GDM1 (cell line): ENCODE results near the gene TMEM272.

Experiments
- DNase-seq: peaks from one replicate; lab custom pipeline; 2025; lab: John Stamatoyannopoulos, UW

TMEM272 gene

GRCh38 chr13:51780099-51780498 lies 64.9 kb downstream of the TMEM272 start:
- DNase-seq = no peak

DNA sequence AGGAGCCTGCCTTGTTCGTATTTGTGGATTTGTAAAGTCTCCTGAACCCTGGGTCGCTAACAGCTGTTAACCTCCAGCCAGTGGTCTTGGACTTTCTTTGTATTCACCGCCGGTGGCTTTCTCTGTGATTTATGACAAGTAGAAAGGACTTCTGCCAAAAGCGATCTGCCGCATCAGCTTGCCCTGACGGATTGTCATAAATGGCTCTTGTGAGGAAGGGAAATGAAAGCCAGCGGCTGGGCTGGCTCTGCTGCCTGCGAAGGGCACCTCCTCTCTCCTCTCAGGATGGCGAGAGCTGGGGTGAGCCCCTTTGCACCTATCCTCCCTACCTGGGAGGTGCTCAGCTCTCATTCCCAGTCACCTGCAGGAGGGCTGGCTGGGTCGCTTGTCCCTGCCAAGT lies 66.6 kb downstream of the TMEM272 start:
- DNase-seq = no peak

GRCh38 chr13:51777921-51778320 lies 67.1 kb downstream of the TMEM272 start:
- no peak for DNase-seq

DNA sequence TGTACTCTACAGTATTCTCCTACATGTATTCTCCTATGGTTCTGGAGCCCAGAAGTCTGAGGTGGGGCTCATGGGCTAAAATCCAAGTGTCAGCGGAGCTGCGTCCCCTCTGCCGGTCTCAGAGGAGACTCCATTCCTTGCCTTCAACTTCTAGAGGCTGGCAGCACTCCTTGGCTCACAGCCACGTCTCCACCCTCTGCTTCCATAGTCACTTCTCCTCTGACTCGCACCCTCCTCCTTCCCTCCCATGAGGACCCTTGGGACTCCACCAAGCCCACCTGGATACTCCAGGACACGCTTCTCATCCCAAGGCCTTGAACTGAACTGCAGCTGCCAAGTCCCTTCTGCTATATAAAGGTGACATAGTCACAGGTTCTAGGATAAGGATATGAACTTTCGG lies 68.8 kb downstream of the TMEM272 start:
- DNase-seq = no peak

DNA sequence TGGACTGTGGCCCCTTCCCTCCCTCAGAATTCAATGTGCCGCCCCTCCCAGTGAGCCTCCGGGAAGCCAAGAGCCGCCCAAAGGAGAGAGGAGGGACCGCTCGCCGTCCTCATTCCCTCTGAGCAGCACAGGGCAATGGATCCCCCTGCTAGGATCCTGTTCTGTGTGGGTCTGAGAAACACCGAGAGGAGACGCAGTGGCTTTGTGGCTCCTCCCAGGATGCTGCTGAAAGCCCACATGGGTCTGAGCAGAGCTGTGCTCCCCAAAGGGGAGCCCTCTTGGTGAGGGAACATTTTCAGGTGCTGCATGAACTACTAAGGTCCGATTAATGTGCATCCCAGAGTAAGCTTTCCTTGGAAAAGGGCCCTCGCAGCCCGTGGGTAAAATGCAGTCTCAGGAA lies 71.5 kb downstream of the TMEM272 start:
- DNase-seq = no peak

GRCh38 chr13:51772781-51773180 lies 72.2 kb downstream of the TMEM272 start:
- no peak for DNase-seq

DNA sequence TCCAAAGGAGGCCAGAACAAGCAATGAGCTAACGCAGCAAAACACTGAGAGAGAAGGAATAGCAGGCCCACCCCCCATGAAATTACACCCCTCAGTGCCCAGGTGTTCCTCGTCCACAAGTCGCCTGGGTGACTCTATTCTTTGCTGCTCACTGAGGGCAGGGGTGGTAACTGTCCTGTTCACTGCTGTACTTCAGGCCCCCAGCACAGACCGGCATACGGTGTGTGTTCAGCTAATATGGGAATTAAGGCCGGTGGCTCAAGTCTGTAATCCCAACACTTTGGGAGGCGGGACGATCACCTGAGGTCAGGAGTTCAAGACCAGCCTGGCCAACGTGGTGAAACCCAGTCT lies 72.9 kb downstream of the TMEM272 start:
- DNase-seq = no peak

GRCh38 chr13:51771418-51772104 lies 73.4 kb downstream of the TMEM272 start:
- no peak for DNase-seq

- DNase-seq = no peak
Measured at GRCh38 chr13:51770681-51771417, 74.1 kb downstream of the TMEM272 start.

DNA sequence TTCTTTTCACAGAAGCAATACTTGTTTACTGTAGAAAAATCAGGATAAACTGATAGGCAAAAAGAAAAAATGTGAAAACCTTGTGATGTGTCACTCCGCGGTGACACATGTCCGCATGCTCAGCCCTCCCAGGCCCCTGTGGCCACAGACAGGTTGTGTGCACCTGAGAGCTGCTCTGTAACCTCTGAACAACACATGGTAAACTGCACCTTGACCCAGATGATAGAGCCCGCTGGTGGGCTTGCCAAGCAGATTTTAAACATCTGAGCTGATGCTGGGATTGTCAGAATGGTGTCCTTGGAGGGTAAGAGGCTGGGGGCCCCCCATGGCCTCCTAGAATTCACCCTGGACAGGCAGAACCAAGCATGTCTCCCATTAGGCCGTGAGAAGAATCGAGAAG lies 74.8 kb downstream of the TMEM272 start:
- no peak for DNase-seq

- DNase-seq = no peak
Measured at GRCh38 chr13:51769455-51770127, 75.4 kb downstream of the TMEM272 start.

- DNase-seq = no peak
Measured at GRCh38 chr13:51768976-51769375, 76.0 kb downstream of the TMEM272 start.

- no peak for DNase-seq
Measured at GRCh38 chr13:51768378-51768921, 76.5 kb downstream of the TMEM272 start.

GRCh38 chr13:51767100-51767499 lies 77.9 kb downstream of the TMEM272 start:
- no peak for DNase-seq

DNA sequence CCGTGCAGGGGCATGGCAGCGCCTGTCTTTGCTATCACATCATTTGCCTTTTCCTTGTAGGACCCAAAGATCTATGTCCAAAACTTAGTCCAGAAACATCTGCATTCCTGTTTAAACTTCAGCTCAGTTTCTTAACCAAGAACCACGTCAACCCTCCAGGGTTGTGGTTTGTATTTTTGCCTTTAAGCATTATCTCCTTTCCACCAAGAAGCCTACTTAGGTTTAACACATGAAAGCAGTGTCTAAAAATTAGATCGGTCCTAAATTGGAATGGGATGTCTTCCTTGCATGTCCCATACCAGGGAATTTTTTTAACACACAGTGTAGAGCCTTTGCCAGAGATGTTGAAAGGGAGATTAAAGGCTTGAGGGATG lies 79.8 kb downstream of the TMEM272 start:
- no peak for DNase-seq

- DNase-seq = no peak
Measured at GRCh38 chr13:51764184-51765141, 80.5 kb downstream of the TMEM272 start.

GRCh38 chr13:51763486-51763885 lies 81.5 kb downstream of the TMEM272 start:
- no peak for DNase-seq
